GM12878 (cell line): ENCODE data around the gene TAF13. TPM values are rescaled to one million over a fixed set of nuclear protein-coding genes. Genes with fewer than 3 reads are reported as not detected.

ENCODE experiments used
- EED ChIP-seq: sonication (generic); IDR thresholded peaks from 2 replicates; pipeline ENCODE4 v1.6.1; 2016; ENCODE audit warnings: antibody characterized with exemption, low read depth
- EGR1 ChIP-seq, 2 experiments: IDR thresholded peaks; 1 replicate in 1 of 2; 2 replicates in 1 of 2; pipeline ENCODE4 v1.6.1; 2011 to 2012; ENCODE audit warnings: low read depth in 2 of 2, low read length in 2 of 2, borderline replicate concordance in 1 of 2, mild to moderate bottlenecking in 1 of 2, moderate library complexity in 1 of 2
- HDAC6 ChIP-seq: fragments of 200-600 bp; sonication (generic); IDR thresholded peaks from one replicate; pipeline ENCODE4 v1.8.0; 2017; ENCODE audit warnings: antibody characterized with exemption; ENCODE audit not compliant: unreplicated experiment
- KDM1A ChIP-seq: fragments of 200-600 bp; sonication (generic); IDR thresholded peaks from 2 replicates; pipeline ENCODE4 v1.6.1; 2016; ENCODE audit warnings: borderline replicate concordance
- KLF5 ChIP-seq: fragments of 450-650 bp; IDR thresholded peaks from 2 replicates; pipeline ENCODE4 v1.6.1; 2014; ENCODE audit warnings: mild to moderate bottlenecking; ENCODE audit not compliant: partially characterized antibody
- MYC ChIP-seq: IDR thresholded peaks from 2 replicates; pipeline ENCODE4 v1.6.1; 2011; ENCODE audit warnings: mild to moderate bottlenecking, low read length, moderate library complexity, inconsistent platforms; ENCODE audit not compliant: insufficient read depth, insufficient replicate concordance, insufficient read length, severe bottlenecking
- POU2F2 ChIP-seq: IDR thresholded peaks from 3 replicates; pipeline ENCODE4 v1.6.1; 2011; ENCODE audit warnings: low read depth, mild to moderate bottlenecking, low read length, borderline replicate concordance
- RBBP5 ChIP-seq: fragments of 200-600 bp; sonication (generic); conservative IDR thresholded peaks from 2 replicates; pipeline ENCODE4 v1.6.1; 2016
- SREBF2 ChIP-seq: IDR thresholded peaks from 2 replicates; pipeline ENCODE4 v1.6.1; 2012; ENCODE audit warnings: mild to moderate bottlenecking, low read length
- STAT1 ChIP-seq: fragments of 450-650 bp; conservative IDR thresholded peaks from 2 replicates; pipeline ENCODE4 v1.6.1; 2014; ENCODE audit warnings: antibody characterized with exemption, mild to moderate bottlenecking
- polyA plus RNA-seq, 11 experiments: library from polyadenylated mRNA; depleted of rRNA in 4 of 11; unstranded in 6 of 11; stranded (reverse) in 5 of 11; fragments of >200 nt; fragmentation: Nextera tagmentation in 4 of 11; fragmentation: Illumina TruSeq in 1 of 11; extraction: Ambion mirVana in 4 of 11; extraction: Trizol in 1 of 11; gene quantifications; 1 replicate in 1 of 11; 2 replicates in 10 of 11; pipeline versions ENCODE4 v1.2.1 to v1.2.3, GENCODE V29; 2011 to 2016; ENCODE audit warnings: inconsistent platforms in 2 of 11, missing spikeins in 2 of 11, low read depth in 1 of 11
- total RNA-seq, 4 experiments: library from RNA; depleted of rRNA in 3 of 4; stranded (reverse); fragments of >200 nt in 3 of 4; fragmentation: Illumina TruSeq in 1 of 4; extraction: Trizol in 1 of 4; gene quantifications; 2 replicates each; pipeline versions ENCODE4 v1.2.1 to v1.2.3, GENCODE V29; 2013 to 2021
- TF ChIP-seq, protein P1 (sequence below): fragments of 450-650 bp; IDR thresholded peaks from 2 replicates; pipeline ENCODE4 v1.6.1; 2018; ENCODE audit warnings: borderline replicate concordance, mild to moderate bottlenecking; ENCODE audit not compliant: partially characterized antibody
- TF ChIP-seq, protein P2 (sequence below): fragments of 150-350 bp; IDR thresholded peaks from 2 replicates; pipeline ENCODE4 v1.6.1; 2014; ENCODE audit warnings: mild to moderate bottlenecking, low read depth, low read length
- TF ChIP-seq, protein P3 (sequence below): IDR thresholded peaks from 2 replicates; pipeline ENCODE4 v1.6.1; 2012; ENCODE audit warnings: low read depth, low read length, improper control_type of control experiment

Gene TAF13
- total and polyA plus RNA-seq, 10 of the 15 experiments (the other 5 are each of a cell fraction or from before 2014, with no cell fraction given), result 8.1 to 30.6 (median 18.0) TPM

DNA sequence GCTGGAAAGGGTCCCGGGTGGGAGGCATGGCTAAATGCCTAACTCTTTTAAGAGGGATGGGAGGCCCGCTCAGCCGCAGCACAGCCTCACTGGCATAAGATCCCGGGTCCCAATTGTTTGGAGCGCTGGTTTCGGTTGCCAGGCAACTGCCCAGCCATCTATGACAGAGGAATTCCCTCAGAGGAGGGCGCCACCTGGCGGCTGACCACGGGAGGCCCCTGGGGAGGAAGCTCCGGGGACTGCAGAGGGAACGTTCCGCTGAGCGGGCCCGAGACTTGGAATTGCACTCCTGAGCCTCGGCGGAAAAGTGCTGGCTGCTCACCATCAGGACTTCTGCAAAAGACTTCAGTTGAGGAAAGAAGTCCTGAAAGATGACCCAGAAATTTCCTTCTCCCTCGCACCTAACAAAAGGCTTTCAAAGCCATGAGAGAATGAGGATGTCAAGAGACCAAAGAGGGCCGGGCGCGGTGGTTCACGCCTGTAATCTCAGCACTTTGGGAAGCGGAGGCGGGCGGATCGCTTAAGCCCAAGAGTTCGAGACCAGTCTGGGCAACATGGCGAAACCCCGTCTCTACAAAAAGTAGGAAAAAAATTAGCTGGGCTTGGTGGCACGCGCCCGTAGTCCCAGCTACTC is 37.0 kb upstream of the TAF13 start (continued):
- TF ChIP-seq, protein P1, sequence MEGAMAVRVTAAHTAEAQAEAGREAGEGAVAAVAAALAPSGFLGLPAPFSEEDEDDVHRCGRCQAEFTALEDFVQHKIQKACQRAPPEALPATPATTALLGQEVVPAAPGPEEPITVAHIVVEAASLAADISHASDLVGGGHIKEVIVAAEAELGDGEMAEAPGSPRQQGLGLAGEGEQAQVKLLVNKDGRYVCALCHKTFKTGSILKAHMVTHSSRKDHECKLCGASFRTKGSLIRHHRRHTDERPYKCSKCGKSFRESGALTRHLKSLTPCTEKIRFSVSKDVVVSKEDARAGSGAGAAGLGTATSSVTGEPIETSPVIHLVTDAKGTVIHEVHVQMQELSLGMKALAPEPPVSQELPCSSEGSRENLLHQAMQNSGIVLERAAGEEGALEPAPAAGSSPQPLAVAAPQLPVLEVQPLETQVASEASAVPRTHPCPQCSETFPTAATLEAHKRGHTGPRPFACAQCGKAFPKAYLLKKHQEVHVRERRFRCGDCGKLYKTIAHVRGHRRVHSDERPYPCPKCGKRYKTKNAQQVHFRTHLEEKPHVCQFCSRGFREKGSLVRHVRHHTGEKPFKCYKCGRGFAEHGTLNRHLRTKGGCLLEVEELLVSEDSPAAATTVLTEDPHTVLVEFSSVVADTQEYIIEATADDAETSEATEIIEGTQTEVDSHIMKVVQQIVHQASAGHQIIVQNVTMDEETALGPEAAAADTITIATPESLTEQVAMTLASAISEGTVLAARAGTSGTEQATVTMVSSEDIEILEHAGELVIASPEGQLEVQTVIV, result no peak
- no peak for TF ChIP-seq POU2F2
- TF ChIP-seq HDAC6, result peak; percentile 54
- no peak for TF ChIP-seq RBBP5
- TF ChIP-seq STAT1, result no peak
- TF ChIP-seq, protein P2, sequence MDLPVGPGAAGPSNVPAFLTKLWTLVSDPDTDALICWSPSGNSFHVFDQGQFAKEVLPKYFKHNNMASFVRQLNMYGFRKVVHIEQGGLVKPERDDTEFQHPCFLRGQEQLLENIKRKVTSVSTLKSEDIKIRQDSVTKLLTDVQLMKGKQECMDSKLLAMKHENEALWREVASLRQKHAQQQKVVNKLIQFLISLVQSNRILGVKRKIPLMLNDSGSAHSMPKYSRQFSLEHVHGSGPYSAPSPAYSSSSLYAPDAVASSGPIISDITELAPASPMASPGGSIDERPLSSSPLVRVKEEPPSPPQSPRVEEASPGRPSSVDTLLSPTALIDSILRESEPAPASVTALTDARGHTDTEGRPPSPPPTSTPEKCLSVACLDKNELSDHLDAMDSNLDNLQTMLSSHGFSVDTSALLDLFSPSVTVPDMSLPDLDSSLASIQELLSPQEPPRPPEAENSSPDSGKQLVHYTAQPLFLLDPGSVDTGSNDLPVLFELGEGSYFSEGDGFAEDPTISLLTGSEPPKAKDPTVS, result no peak
- no peak for TF ChIP-seq EGR1 (IDR thresholded peaks at IDR 0.05; ENCODE audit: borderline replicate concordance in 1 of 2, low read depth in 2 of 2, low read length in 2 of 2)
- no peak for TF ChIP-seq SREBF2
- no peak for TF ChIP-seq KDM1A
- TF ChIP-seq, protein P3, sequence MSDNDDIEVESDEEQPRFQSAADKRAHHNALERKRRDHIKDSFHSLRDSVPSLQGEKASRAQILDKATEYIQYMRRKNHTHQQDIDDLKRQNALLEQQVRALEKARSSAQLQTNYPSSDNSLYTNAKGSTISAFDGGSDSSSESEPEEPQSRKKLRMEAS, result no peak
- no peak for TF ChIP-seq MYC
- peak; percentile 57; the same call in 1 of the 2 replicates for TF ChIP-seq EED
- TF ChIP-seq KLF5, result no peak
